ENCODE measurements around the gene NSG1. TPM values are rescaled to one million over a fixed set of nuclear protein-coding genes. Genes with fewer than 3 reads are reported as not detected.

NSG1 gene
- total RNA-seq, 1 donor from 2014 or later = 12.7 TPM

GRCh38 chr4:4402966-4403365, 16.1 kb downstream of the NSG1 start:
- Histone ChIP-seq H3K36me3 (ENCODE audit: control insufficient read depth, insufficient read depth, low read length) (no peaks in the 10 kb centered on the region), H3K27me3 (ENCODE audit: control insufficient read depth, insufficient read depth, low read length) (peaks cover 27% of the 10 kb centered on the region), H3K4me3 (ENCODE audit: low read depth, low read length) (no peak overlapping the region)
- no peak for DNase-seq (ENCODE audit: low read depth)
- TF ChIP-seq CTCF (IDR thresholded peaks at IDR 0.05; ENCODE audit: insufficient read depth, low read length, poor library complexity, severe bottlenecking) = no peak

GRCh38 chr4:4405358-4405962, 18.6 kb downstream of the NSG1 start:
- Histone ChIP-seq H3K4me3 (ENCODE audit: low read depth, low read length) (no peak overlapping the region), H3K36me3 (ENCODE audit: control insufficient read depth, insufficient read depth, low read length) (no peaks in the 10 kb centered on the region), H3K27me3 (ENCODE audit: control insufficient read depth, insufficient read depth, low read length) (peaks cover 37% of the 10 kb centered on the region)
- no peak for TF ChIP-seq CTCF (IDR thresholded peaks at IDR 0.05; ENCODE audit: insufficient read depth, low read length, poor library complexity, severe bottlenecking)
- no peak for DNase-seq (ENCODE audit: low read depth)

- no peaks in the 10 kb centered on the region for H3K36me3 ChIP-seq (ENCODE audit: control insufficient read depth, insufficient read depth, low read length)
- no peak for DNase-seq (ENCODE audit: low read depth)
- no peak overlapping the region for H3K4me3 ChIP-seq (ENCODE audit: low read depth, low read length)
- peaks cover 37% of the 10 kb centered on the region for H3K27me3 ChIP-seq (ENCODE audit: control insufficient read depth, insufficient read depth, low read length)
- no peak for TF ChIP-seq CTCF (IDR thresholded peaks at IDR 0.05; ENCODE audit: insufficient read depth, low read length, poor library complexity, severe bottlenecking)
These were observed 19.8 kb downstream of the NSG1 start for GRCh38 chr4:4406455-4407298.

GRCh38 chr4:4407299-4408131, 20.6 kb downstream of the NSG1 start:
- Histone ChIP-seq H3K36me3 (ENCODE audit: control insufficient read depth, insufficient read depth, low read length) (no peaks in the 10 kb centered on the region), H3K27me3 (ENCODE audit: control insufficient read depth, insufficient read depth, low read length) (peaks cover 37% of the 10 kb centered on the region), H3K4me3 (ENCODE audit: low read depth, low read length) (no peak overlapping the region)
- TF ChIP-seq CTCF (IDR thresholded peaks at IDR 0.05; ENCODE audit: insufficient read depth, low read length, poor library complexity, severe bottlenecking) = no peak
- DNase-seq (ENCODE audit: low read depth) = no peak

GRCh38 chr4:4408132-4408523, 21.2 kb downstream of the NSG1 start:
- no peak for TF ChIP-seq CTCF (IDR thresholded peaks at IDR 0.05; ENCODE audit: insufficient read depth, low read length, poor library complexity, severe bottlenecking)
- H3K27me3 ChIP-seq (ENCODE audit: control insufficient read depth, insufficient read depth, low read length) = peaks cover 37% of the 10 kb centered on the region
- DNase-seq (ENCODE audit: low read depth) = no peak
- H3K4me3 ChIP-seq (ENCODE audit: low read depth, low read length) = no peak overlapping the region
- H3K36me3 ChIP-seq (ENCODE audit: control insufficient read depth, insufficient read depth, low read length) = no peaks in the 10 kb centered on the region

Data from kidney epithelial cell (primary cell).